Stomach (tissue), 4 donors: Measurements from ENCODE around the gene PHACTR3.

Source experiments
- EP300 ChIP-seq: sonication (generic); formaldehyde crosslinking; IDR thresholded peaks from one replicate; pipeline ENCODE4 v1.6.1; 2017; ENCODE audit warnings: antibody characterized with exemption
- POLR2A ChIP-seq, 4 donors: fragments of 450-650 bp; IDR thresholded peaks; one replicate each; pipeline ENCODE4 v1.6.1; 2016; ENCODE audit warnings: antibody characterized with exemption in 4 of 4, control low read depth in 2 of 4, mild to moderate bottlenecking in 1 of 4, moderate library complexity in 1 of 4
- POLR2AphosphoS5 ChIP-seq, 3 donors: sonication (generic); formaldehyde crosslinking; IDR thresholded peaks; one replicate each; pipeline ENCODE4 v1.6.1; 2016; ENCODE audit warnings: antibody characterized with exemption in 3 of 3
- TF ChIP-seq, protein P1 (sequence below), 7 experiments: fragments of 450-650 bp in 4 of 7; fragments of 200-600 bp in 3 of 7; sonication (generic) in 3 of 7; IDR thresholded peaks; one replicate each; pipeline ENCODE4 v1.5.1; 2016 to 2019; ENCODE audit warnings: antibody characterized with exemption in 7 of 7, control low read depth in 2 of 7, mild to moderate bottlenecking in 1 of 7

DNA sequence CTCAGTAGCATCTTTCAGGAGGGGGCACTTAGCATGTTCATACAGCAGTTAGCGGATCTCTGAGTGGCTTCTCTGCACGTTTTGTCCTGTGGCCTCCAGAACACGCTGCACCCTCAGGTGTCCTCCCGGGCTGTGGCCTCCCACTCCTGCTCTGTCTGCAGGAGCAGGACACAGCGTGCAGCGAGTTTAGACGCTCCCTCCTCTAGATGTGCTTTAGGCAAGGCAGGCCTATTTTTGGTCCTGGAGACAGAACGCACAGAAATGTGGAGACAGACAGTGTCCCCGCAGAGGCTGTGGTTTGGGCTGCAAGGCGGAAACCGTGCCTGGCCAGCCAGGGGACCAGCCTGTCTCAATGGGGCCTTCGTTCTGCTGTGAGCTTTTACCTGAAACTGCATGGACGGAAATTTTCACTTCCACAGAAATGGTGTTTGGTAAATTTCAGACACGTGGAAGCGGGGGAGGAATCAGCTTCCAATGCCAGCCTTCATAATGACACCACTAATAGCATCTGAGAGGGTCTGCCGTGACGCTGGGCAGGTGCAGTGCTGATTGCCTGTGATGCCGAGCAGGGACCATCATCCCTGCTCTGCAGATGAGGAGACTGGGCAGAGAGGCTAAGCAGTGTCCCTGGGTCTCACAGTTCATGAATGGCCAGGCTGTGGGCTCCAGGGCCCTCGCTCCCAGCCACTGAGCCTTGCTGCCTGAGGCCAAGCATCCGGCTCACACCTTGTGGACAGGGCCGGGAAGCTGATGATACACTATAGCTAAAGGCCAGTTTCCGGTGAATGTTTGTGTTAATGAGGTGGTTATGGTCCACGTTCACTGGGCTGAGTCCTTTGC, 208.2 kb downstream of the PHACTR3 start:
- TF ChIP-seq, protein P1, sequence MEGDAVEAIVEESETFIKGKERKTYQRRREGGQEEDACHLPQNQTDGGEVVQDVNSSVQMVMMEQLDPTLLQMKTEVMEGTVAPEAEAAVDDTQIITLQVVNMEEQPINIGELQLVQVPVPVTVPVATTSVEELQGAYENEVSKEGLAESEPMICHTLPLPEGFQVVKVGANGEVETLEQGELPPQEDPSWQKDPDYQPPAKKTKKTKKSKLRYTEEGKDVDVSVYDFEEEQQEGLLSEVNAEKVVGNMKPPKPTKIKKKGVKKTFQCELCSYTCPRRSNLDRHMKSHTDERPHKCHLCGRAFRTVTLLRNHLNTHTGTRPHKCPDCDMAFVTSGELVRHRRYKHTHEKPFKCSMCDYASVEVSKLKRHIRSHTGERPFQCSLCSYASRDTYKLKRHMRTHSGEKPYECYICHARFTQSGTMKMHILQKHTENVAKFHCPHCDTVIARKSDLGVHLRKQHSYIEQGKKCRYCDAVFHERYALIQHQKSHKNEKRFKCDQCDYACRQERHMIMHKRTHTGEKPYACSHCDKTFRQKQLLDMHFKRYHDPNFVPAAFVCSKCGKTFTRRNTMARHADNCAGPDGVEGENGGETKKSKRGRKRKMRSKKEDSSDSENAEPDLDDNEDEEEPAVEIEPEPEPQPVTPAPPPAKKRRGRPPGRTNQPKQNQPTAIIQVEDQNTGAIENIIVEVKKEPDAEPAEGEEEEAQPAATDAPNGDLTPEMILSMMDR (IDR thresholded peaks at IDR 0.05) = no peak
- TF ChIP-seq EP300 = no peak
- TF ChIP-seq POLR2A (IDR thresholded peaks at IDR 0.05) = no peak
- no peak for TF ChIP-seq POLR2AphosphoS5 (IDR thresholded peaks at IDR 0.05)
